Measurements from ENCODE around the gene BAIAP2. TPM values are rescaled to one million over a fixed set of nuclear protein-coding genes. Genes with fewer than 3 reads are reported as not detected.

The BAIAP2 gene
- total RNA-seq, 2 donors from 2014 or later: 11.0 to 13.9 TPM

GRCh38 chr17:81121841-81122733, 87.1 kb downstream of the BAIAP2 start:
- peaks cover 2% of the 10 kb centered on the region for H3K36me3 Mint-ChIP-seq (ENCODE audit: low read depth)

GRCh38 chr17:81123052-81124048, 88.4 kb downstream of the BAIAP2 start:
- Mint-ChIP-seq H3K4me3 (no peak overlapping the region), H3K4me1 (peaks cover 7% of the 10 kb centered on the region), H3K36me3 (ENCODE audit: low read depth) (peaks cover 2% of the 10 kb centered on the region), H3K27me3 (no peaks in the 10 kb centered on the region), H3K27ac (no peak overlapping the region)
- ATAC-seq: no peak
- H3K9me3 ChIP-seq (ENCODE audit: control insufficient read depth, low read length, poor library complexity, severe bottlenecking): no peaks in the 10 kb centered on the region
- DNase-seq: no peak

More at GRCh38 chr17:81121841-81122733, 87.1 kb downstream of the BAIAP2 start:
- Mint-ChIP-seq H3K4me3 (no peak overlapping the region), H3K27me3 (no peaks in the 10 kb centered on the region), H3K27ac (no peak overlapping the region), H3K4me1 (peaks cover 8% of the 10 kb centered on the region)
- ATAC-seq: no peak
- no peak for DNase-seq
- no peaks in the 10 kb centered on the region for H3K9me3 ChIP-seq (ENCODE audit: control insufficient read depth, low read length, poor library complexity, severe bottlenecking)

- H3K36me3 Mint-ChIP-seq (ENCODE audit: low read depth): no peaks in the 10 kb centered on the region
- no peaks in the 10 kb centered on the region for H3K9me3 ChIP-seq (ENCODE audit: control insufficient read depth, low read length, poor library complexity, severe bottlenecking)
- ATAC-seq (no peak), DNase-seq (no peak)
- H3K4me3 Mint-ChIP-seq: no peak overlapping the region
- peaks cover 3% of the 10 kb centered on the region for H3K4me1 Mint-ChIP-seq
- H3K27ac Mint-ChIP-seq: no peak overlapping the region
- no peaks in the 10 kb centered on the region for H3K27me3 Mint-ChIP-seq
Measured at GRCh38 chr17:81124377-81124776, 89.4 kb downstream of the BAIAP2 start.

- H3K36me3 Mint-ChIP-seq (ENCODE audit: low read depth): no peaks in the 10 kb centered on the region
- no peak overlapping the region for H3K4me3 Mint-ChIP-seq
- no peak overlapping the region for H3K27ac Mint-ChIP-seq
- H3K4me1 Mint-ChIP-seq: no peaks in the 10 kb centered on the region
- no peaks in the 10 kb centered on the region for H3K27me3 Mint-ChIP-seq
- ATAC-seq (no peak), DNase-seq (no peak)
- no peaks in the 10 kb centered on the region for H3K9me3 ChIP-seq (ENCODE audit: control insufficient read depth, low read length, poor library complexity, severe bottlenecking)
Measured at GRCh38 chr17:81125573-81126081, 90.7 kb downstream of the BAIAP2 start.

GRCh38 chr17:81126281-81127132, 91.6 kb downstream of the BAIAP2 start:
- Mint-ChIP-seq H3K36me3 (ENCODE audit: low read depth) (no peaks in the 10 kb centered on the region), H3K4me1 (no peaks in the 10 kb centered on the region), H3K27ac (no peak overlapping the region), H3K4me3 (no peak overlapping the region), H3K27me3 (no peaks in the 10 kb centered on the region)
- ATAC-seq (no peak), DNase-seq (no peak)
- no peaks in the 10 kb centered on the region for H3K9me3 ChIP-seq (ENCODE audit: control insufficient read depth, low read length, poor library complexity, severe bottlenecking)

- Mint-ChIP-seq H3K27me3 (no peaks in the 10 kb centered on the region), H3K36me3 (ENCODE audit: low read depth) (no peaks in the 10 kb centered on the region), H3K27ac (no peak overlapping the region), H3K4me1 (no peaks in the 10 kb centered on the region), H3K4me3 (no peak overlapping the region)
- H3K9me3 ChIP-seq (ENCODE audit: control insufficient read depth, low read length, poor library complexity, severe bottlenecking): no peaks in the 10 kb centered on the region
- DNase-seq: no peak
- no peak for ATAC-seq
Measured at GRCh38 chr17:81127133-81127455, 92.1 kb downstream of the BAIAP2 start.

- Mint-ChIP-seq H3K27me3 (no peaks in the 10 kb centered on the region), H3K27ac (no peak overlapping the region)
Measured at GRCh38 chr17:81127526-81128177, 92.7 kb downstream of the BAIAP2 start.

GRCh38 chr17:81128338-81128737, 93.4 kb downstream of the BAIAP2 start:
- Mint-ChIP-seq H3K4me3 (no peak overlapping the region), H3K27ac (no peak overlapping the region)
- no peak for DNase-seq

More at GRCh38 chr17:81127526-81128177, 92.7 kb downstream of the BAIAP2 start:
- no peak overlapping the region for H3K4me3 Mint-ChIP-seq
- no peaks in the 10 kb centered on the region for H3K9me3 ChIP-seq (ENCODE audit: control insufficient read depth, low read length, poor library complexity, severe bottlenecking)
- no peaks in the 10 kb centered on the region for H3K36me3 Mint-ChIP-seq (ENCODE audit: low read depth)
- ATAC-seq (no peak), DNase-seq (no peak)
- no peaks in the 10 kb centered on the region for H3K4me1 Mint-ChIP-seq

GRCh38 chr17:81128774-81129173, 93.8 kb downstream of the BAIAP2 start:
- Mint-ChIP-seq H3K27ac (no peak overlapping the region), H3K4me3 (no peak overlapping the region), H3K36me3 (ENCODE audit: low read depth) (no peaks in the 10 kb centered on the region), H3K4me1 (no peaks in the 10 kb centered on the region), H3K27me3 (no peaks in the 10 kb centered on the region)
- H3K9me3 ChIP-seq (ENCODE audit: control insufficient read depth, low read length, poor library complexity, severe bottlenecking): no peaks in the 10 kb centered on the region
- no peak for ATAC-seq
- no peak for DNase-seq

More at GRCh38 chr17:81128338-81128737, 93.4 kb downstream of the BAIAP2 start:
- ATAC-seq: no peak
- no peaks in the 10 kb centered on the region for H3K27me3 Mint-ChIP-seq
- H3K4me1 Mint-ChIP-seq: no peaks in the 10 kb centered on the region
- no peaks in the 10 kb centered on the region for H3K9me3 ChIP-seq (ENCODE audit: control insufficient read depth, low read length, poor library complexity, severe bottlenecking)
- H3K36me3 Mint-ChIP-seq (ENCODE audit: low read depth): no peaks in the 10 kb centered on the region

GRCh38 chr17:81129289-81129688, 94.3 kb downstream of the BAIAP2 start:
- no peak for ATAC-seq

GRCh38 chr17:81129711-81130367, 94.9 kb downstream of the BAIAP2 start:
- Mint-ChIP-seq H3K4me1 (no peaks in the 10 kb centered on the region), H3K27me3 (no peaks in the 10 kb centered on the region), H3K36me3 (ENCODE audit: low read depth) (no peaks in the 10 kb centered on the region), H3K4me3 (no peak overlapping the region), H3K27ac (no peak overlapping the region)
- no peaks in the 10 kb centered on the region for H3K9me3 ChIP-seq (ENCODE audit: control insufficient read depth, low read length, poor library complexity, severe bottlenecking)
- ATAC-seq: no peak
- no peak for DNase-seq

More at GRCh38 chr17:81129289-81129688, 94.3 kb downstream of the BAIAP2 start:
- no peaks in the 10 kb centered on the region for H3K27me3 Mint-ChIP-seq
- H3K36me3 Mint-ChIP-seq (ENCODE audit: low read depth): no peaks in the 10 kb centered on the region
- DNase-seq: no peak
- no peaks in the 10 kb centered on the region for H3K9me3 ChIP-seq (ENCODE audit: control insufficient read depth, low read length, poor library complexity, severe bottlenecking)
- H3K4me3 Mint-ChIP-seq: no peak overlapping the region
- no peaks in the 10 kb centered on the region for H3K4me1 Mint-ChIP-seq
- H3K27ac Mint-ChIP-seq: no peak overlapping the region
